Embryonic facial prominence (tissue), 1 donor: Measurements from ENCODE around the gene ROCK2.

Source experiments
- DNase-seq: peaks from one replicate; pipeline ENCODE4 v3.0.0-alpha.2; 2016; ENCODE audit errors: extremely low spot score

ROCK2 gene

DNA sequence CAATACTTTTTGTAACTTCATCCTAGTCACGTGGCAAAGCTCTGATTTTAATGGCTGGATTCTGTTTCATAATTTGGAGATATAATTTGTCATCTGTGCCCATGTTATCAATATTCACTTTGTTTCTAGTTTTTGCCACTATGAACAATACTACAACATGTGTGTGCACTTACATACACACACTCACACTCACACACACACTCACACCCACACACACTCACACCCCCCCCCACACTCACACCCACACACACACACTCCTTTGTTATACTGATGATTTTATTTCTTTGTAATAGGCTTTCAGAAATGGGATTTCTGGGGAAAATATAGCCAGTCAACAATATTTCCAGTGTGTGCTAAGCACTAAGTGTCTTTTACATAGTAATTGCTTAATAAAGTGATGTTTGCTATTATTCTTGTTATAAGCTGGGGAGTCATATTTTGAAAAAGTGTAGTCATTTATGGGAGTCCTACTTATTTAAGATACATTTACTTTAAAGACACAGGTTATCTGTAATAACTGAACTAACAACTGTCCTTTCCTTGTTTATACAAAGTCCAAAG, 22.8 kb upstream of the ROCK2 start:
- DNase-seq = no peak

DNA sequence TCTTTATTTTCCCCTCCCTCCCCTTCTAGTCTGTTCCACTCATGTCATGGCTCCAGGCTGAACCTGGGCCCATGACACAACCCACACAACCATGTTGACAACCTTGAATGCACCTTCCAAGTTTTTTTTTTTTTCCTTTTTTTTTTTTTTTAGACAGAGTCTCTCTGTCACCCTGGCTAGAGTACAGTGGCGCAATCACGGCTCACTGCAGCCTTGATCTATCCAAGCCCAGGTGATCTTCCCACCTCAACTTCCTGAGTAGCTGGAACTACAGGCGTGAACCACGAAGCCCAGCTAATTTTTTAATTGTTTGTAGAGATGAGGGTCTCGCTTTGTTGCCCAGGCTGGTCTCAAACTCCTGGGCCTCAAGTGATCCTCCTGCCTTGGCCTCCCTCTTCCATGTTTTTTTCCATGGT, 21.9 kb upstream of the ROCK2 start:
- no peak for DNase-seq

DNA sequence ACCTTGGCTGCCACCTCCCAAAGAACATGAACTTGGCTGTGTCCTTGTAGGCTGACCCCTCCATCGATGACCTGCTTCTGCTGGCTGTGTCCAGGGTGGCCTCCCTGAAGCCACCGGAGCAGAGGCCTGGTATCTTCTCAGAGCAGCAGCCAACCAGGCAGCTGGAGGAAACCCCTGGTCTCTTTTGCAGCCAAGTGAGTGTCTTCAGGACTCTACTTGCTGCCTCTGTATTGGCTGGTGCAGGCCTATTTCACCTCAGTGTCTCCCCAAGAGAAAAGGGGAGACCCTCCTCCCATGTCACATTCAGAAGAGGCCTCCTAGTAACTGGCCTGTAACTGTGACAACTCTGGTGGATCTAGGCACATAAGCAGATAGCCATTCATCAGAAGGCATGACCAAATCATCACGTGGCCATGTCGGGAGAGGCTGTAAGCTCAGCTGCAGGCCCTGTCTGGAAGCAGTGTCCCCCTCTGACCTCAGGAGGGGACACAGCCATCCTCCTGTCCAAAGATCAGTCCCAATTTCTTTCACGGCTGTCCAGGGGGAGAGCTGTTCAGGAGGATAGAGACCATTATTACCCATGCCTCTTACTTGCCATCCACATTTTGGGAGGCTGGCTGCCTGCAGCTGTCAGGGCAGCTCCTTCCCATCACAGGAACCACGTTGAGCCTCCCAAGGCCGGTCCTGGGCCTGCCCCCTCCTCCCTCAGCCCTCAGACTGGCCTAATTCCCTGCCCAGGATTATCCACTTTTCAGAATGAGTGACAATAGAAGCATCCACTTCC, 20.9 kb upstream of the ROCK2 start:
- DNase-seq = no peak

DNA sequence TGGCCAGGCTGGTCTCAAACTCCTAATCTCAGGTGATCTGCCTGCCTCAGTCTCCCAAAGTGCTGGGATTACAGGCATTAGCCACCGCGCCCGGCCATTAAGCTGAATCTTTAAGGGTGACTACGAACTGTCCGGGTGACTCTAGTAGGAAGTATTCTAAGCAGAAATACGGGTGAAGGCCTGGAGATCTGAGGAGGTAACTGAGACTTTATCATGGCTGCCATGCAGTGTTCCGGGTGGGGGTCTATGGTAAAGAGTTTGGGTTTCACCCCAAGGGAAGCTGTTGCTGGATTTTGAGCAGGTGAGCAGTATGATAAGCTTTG, 20.1 kb upstream of the ROCK2 start:
- no peak for DNase-seq

DNA sequence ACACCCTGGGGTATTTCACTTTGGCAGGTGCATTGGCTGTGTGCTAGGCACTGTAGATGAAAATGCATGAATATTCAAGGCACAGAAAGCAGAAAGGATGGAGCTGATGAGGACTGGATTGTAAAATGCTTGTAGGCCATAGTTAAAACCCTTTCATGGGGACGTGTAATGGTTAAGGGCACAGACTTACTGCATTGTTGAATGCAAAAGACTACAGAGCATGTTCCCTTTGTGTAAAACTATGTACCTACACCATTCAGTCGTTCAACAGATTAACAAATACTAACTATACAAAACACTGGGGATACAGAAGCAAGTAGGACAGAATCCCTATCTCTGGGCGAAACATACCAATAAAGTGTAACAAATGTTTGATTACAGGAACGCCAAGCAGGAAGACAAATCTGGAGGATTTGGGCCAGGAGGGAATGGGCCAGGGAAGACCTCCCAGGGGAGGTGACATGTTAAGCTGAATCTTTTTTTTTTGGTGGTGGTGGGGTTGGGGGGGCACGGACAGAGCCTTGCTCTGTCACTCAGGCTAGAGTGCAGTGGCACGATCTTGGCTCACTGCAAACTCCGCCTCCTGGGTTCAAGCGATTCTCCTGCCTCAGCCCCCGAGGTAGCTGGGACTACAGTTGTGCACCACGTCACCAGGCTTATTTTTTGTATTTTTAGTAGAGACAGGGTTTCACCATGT, 19.6 kb upstream of the ROCK2 start:
- no peak for DNase-seq

DNA sequence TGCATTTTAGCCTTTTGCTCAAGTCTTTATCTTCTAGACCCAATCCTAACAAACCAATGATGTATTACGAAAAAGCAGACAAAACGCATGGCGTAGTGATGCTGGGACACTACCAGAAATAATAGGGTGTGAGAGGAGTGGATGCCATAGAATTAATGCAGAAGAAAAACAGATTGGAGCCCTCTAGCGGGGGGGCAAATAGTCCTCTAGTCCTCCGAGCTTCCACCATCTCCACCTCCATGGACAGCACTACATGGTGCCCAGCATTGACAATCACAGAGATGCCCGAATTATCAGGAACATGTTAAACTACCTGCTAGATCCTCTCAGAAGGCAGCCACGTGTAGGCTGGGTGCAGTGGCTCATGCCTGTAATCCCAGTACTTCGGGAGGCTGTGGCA, 15.4 kb upstream of the ROCK2 start:
- DNase-seq = no peak

DNA sequence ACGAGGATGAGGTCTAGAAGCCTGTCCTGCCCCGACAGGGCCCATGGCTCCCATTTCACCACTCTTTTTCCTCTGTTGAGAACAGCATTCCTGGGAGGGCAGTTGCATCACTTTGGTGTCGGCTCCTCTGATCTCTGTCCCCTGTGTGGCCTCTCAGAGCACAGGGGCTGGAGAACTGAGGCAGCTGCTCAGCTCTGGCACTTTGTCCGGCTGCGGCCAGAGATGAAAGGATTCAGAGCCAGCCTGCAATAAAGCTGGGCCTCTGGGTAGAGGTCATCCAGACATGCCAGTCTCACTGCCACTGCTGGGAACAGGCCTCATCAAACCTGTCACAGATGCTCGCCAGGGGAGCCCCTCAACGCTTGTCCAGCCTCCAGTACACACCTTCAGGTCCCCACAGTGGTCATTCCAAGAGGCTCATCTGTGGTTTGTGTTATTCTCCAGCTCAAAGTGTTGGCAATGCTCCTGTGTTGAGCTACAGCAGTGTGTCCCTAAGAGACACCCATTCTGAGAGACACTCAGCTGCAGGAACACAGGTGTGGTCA, 13.1 kb upstream of the ROCK2 start:
- DNase-seq = no peak

DNA sequence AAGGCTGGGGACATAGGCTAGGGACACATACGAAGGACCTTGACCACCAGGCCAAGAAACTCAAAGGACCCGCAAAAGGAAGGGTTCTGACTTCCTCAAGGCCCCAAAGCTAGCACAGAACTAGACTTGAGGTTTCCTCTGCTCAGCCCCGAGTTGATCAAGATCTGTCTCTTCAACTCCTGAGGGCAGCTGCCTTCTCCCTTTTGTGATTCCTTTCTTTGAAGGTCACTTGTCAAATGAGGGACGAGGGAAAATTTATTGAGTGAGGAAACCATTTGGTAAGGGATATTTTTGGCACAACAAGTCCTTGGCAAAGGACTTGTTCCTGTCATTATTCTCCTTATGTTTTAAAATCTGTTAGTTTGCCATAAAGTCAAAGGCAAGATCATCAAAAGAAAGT, 12.3 kb upstream of the ROCK2 start:
- DNase-seq = no peak

DNA sequence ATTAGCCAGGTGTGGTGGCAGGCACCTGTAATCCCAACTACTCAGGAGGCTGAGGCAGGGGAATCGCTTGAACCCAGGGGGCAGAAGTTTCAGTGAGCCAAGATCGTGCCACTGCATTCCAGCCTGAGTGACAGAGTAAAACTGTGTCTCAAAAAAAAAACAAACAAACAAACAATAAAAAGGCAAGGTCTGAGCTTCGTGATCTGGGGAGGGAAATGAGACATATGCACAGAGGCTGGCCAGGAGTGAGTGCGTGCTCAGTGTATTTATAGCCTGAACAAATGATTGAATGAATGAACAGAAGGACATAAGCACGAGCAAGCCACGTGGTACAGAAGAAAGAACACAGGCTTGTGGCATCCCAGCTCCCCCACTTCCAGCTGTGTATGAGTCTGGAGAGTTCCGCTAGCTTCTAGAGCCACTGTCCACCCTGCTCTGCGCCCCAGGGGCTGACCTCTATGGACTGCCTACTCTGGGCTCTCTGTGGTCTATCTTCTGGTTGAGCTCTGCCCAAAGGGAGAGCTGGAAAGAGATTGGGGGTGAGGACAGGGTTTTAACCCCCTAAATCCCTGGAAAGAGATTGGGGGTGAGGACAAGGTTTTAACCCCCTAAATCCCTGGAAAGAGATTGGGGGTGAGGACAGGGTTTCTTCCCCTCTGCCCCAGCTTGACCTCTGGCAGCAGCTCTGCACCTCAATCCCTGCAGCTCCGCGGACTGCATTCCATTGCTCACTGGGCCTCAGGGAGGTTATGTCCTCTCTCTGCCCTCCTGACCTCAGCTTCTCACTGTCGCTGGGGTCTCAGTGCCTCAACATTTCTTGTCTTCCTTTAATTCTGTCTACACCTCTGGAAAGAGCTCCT, 11.0 kb upstream of the ROCK2 start:
- no peak for DNase-seq

DNA sequence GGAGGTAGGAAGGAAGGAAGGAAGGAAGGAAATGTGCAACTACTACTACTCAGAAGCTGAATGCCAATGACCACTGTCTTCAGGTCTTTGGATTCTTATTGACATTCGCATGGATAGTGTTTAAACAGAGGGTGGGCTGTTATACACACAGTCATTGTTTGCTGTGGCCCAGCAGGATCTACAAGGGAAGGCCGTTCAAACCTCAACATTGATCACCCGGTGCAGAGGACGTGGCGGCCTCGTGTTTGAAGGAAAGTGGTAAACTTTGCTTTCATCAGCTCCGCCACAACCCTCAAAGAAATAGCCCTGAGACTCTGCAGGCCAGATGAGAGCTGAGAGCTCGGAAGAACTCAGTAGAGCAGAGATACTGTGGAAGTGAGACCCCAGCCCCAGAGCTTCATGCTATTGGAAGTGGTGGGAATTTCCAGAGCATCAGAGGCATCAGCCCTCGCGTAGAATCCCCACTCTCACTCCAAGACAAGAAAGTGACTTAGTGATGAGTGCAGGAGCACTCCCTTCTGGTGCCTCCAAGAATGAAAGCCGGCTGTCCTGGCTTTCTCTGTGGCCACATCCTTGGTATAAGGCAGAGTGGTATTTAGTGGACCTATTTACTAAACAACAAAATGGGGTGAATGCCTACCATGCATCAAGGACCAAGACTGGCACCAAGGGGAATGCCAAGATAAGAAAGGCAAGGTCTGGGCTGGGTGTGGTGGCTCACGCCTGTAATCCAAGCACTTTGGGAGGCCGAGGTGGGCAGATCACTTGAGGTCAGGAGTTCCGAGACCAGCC, 10.1 kb upstream of the ROCK2 start:
- no peak for DNase-seq

DNA sequence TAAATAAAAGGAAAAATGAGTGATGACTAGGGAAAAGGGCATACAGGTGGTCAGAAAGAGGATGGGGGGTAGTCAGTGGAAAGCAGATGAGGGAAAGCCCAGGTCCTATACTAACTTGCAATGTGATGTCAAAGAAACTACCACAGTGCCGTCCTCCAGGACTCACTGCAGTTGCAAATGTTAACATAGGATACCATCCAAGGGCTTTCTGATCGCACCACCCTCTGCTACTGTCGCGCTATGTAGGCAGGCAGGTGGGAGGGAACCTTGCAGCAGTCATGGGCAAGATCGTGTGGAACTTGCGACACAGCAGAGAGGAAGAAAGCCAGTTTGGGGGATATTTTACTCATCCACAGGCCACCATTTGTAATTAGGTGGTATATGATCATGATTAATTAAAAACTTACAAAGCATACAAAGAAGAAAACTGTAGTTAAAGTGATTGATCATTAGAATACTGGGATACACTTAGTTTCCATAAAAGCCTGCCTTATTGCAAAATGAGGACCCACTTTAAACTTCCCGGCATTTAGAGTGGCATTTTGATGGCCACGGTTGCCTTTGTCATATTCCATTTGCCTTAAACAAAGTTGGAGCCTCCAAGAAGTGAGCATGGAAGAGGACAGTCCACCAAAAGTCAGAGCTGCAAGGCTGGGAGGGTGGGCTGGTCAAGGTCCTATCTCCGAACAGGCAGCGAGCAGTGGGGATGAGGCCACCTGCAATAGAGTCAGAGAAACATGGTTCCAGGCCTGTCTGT, 8.5 kb upstream of the ROCK2 start:
- no peak for DNase-seq

DNA sequence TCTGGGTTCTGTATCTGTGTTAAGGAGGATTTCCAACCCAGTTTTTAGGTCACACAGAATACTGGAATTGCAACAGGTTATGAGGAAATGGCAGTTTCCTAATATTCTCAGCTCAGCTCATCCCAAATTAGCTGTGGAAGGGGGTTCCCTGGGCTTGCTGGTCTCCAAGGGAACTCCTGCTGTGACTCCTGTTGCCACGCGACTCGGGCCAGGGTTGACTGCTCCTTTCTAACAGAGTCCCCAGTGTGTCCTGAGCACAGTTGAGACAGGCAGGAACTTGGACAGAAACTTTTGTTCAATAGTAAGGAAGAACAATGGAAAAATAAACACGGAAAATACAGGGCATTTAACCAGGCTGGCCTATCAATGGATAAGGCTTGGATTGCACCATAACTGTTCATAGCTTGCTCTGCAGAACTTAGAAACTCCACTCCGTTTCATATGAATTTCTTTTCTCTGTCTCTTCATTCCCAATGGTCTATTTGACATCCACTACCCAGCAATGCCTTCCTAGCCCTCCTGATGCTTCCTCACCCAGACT, 3.8 kb upstream of the ROCK2 start:
- DNase-seq = no peak

DNA sequence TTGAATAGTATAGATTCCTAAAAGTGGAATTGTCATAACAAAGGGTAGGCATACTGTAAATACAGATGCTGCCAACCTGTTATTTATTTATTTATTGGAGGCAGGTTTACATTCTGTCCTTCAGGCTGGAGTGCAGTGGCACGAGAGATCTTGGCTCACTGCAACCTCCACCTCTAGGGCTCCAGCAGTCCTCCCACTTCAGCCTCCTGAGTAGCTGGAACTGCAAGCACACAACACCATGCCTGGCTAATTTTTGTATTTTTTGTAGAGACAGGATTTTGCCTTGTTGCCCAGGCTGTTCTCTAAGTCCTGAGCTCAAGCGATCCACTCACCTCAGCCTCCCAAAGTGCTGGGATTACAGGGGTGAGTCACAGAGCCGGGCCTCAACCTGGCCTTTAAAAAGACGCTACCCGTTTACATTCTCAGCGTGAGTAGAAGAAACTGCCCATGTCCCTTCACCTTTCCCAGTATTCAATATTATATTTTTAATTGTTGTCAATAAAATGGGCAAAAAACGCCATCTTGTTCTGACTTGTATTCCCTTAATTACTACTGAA, 3.0 kb upstream of the ROCK2 start:
- DNase-seq = no peak

DNA sequence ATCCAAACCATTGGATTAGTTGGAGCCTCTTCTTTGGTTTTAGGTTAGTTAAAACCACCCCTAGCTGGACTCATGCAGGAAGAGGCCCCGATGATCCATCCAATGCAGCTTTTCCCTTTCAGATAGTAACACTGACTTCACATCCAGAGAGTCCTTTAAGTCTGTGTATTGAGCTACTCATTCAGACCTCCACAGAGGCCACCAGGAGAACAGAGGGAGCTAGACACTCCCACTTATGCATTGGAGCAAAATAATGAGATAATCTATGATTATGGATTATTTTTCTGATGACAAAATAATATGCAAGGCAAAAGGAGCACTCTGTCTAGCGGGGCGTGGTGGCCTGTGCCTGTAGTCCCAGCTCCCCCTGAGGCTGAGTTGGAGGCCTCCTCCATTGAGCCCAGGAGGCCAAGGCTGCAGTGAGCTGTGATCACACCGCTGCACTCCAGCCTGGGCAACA, 1.6 kb upstream of the ROCK2 start:
- DNase-seq = no peak

DNA sequence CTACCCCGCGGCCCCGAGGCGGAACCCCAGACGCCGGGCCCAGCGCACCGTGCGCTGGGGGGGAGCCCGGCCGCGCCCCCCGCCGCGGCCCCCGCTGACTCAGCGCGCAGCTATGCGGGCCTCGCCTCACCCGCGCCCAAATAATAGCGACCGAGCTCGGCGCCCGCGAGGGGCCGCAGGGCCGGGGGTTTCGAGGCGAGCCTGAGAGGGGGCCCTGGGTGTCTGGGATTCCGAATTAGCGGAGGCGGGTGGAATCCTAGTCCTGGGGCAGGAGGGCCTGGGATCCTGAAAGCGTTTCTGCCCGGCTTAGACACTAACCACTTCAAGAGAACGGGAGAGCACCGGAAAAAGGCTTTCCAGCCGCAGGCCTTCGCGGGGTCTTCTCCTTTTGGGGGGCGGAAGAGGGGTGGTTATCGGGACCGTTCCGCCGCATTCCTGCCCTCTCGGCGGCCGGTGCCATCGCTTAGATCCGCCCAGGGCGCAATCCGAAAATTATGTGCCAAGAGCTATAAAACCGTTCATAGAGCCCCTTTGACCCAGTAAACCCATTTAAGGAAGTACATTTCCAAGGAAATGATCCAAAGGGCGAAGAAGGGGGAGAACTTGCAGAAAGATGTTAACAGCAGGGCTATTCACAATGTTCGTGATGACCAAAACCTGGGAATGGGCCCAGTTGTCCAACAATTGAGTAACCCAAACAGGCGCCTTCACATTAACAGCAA, 681 bp upstream of the ROCK2 start:
- DNase-seq = peak; percentile 41

DNA sequence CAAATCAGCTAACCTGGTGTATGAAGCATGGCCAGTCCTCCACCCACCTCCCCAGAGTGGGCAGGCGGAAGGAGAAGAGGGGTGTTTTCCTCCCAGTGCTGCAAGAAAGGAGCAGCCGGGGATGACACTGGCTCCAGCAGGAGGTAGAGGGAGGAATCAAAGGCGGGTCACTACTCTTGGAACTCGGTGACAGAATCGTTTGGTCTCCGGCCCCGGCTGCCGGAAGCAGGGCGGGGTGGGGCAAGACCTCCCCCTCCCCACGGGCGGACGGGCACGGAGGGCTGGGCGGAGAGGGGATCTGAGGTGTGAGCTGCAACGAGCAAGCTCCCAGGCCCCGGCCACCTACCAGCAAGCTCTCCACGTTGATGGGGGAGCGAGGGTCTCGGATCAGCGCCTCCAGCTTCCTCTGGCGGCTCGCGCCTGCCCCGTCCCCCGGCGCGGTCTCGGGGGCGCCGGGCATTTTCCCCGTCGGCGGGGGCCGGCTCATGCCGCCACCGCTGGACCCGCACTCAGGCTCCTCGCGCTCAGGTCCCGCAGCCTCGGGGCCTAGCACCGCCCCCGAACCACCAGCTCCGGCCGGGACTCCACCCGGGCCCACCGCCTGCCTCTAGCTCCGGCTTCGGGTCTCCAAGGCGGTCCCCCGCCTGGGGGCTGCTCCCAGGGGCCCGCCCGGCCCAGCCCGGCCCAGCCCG, 640 bp downstream of the ROCK2 start:
- DNase-seq = no peak

DNA sequence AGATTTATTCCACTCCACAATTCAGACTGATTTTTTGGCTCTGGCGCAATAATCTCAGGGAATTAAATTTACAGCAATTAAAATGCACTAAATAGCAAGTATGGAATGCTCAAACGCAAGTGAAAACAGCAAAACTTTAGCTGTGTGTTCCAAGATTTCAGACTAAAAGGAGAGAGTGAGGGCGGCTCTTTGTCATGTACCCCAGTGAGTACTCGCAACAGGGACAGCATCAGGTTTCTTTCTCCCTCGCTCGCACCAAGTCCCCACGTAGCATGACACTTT, 1.1 kb downstream of the ROCK2 start:
- no peak for DNase-seq

DNA sequence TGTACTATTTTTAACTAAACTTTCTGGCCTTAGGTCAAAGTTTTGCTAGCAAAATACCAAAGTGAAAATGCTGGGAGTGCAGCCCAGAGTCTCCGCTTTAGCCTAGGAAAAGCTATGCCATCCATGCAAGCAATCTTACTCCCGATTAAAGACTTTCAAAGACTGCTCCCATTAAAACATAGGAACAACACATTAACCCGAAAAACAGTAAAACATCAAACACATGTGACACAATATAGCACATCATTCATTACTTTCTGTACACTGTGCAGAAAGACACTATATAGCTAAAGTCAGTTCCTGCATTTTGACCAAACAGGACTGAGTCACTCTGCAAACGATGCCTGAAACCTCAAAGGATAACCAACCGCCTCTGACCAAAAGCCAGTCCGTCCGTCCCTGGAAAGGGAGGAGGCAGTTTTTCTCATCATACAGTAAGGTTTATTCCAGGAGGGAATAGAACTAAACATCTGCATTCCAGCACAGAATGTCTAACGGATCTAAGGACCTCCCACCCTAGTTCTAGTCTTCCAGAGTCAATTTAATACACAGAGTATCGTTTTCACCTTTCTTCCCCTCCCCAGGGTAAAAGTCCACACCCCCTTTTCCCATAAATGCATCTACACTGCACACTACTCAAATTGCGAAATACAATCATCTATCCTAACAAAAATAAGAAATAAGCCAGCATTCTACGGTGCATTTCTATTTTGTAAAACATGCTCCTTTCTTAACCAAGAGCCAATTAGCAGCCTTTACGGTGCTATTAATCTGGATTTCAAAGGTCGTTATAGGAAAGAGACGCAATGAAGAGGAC, 1.7 kb downstream of the ROCK2 start:
- no peak for DNase-seq
